ENCODE data around the gene DAPK1.
A peak's percentile ranks its signal among the peaks of the same experiment; 100 is the strongest.

The DAPK1 gene

GRCh38 chr9:87597710-87598443 is 100.2 kb downstream of the DAPK1 start:
- DNase-seq: no peak

DNA sequence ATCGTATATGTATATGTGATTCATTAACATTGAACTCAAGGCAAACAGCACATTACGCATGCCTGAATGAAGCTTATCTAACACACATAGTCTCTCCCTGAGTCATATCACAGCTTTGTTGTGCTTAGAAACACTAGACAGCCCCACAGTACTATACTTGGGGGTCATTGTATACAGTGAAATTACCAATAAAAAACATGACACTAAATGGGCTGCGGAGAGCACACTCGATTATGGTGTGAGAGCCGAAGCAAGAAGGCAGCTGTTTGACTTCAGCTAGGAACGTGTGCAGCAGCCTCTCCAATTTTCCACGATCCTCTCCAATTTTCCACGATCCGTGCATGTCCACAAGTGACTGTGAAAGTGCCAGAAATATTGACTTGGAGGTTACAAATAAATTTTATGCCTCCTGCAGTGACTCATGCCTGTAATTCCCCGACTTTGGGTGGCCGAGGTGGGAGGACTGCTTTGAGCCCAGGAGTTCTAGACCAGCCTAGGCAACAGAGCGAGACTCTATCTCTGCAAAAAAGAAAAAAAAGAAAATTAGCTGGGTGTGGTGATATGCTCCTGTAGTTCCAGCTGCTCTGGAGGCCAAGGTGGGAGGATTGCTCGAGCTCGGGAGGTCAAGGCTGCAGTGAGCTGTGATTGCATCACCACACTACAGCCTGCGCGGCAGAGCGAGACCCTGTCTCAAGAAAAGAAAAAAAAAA is 102.4 kb downstream of the DAPK1 start:
- no peak for DNase-seq

DNA sequence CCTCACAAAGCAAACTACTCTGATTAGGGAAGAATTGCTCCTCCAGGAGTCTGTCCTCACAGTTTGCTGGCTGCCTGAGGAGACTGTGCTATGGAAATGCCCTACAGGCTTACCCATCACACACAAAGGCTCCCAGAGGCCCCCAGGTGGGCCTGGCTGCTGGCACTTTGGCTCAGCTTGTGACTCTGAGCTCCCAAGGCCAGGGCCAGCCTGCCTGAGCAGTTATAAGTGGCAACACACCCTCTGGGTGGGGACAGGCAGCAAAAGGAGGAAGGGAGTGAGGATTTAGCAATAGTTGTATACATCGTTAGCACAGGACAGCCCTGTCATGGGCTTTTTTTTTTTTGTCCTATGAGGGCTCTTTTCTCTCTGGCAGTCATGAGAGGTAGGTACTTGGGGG is 103.5 kb downstream of the DAPK1 start:
- DNase-seq: no peak

DNA sequence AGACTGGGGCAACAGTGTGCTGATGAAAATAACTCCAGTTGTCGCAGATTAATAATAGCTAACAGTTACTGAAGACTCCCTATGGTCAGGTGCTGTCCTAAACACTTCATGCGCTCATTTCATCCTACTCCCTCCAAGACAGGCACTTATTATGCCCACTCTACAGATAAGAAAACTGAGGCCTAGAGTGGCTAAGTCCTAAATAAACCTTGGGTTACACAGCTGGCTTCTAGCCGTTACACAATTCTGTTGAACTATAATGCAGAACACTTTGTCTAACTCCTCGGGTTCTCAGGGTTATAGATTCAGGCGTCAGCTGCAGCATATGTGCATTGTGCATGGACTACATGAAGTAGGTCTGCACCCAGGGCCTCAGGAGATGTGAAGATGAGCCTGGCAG is 103.9 kb downstream of the DAPK1 start:
- DNase-seq: no peak

DNA sequence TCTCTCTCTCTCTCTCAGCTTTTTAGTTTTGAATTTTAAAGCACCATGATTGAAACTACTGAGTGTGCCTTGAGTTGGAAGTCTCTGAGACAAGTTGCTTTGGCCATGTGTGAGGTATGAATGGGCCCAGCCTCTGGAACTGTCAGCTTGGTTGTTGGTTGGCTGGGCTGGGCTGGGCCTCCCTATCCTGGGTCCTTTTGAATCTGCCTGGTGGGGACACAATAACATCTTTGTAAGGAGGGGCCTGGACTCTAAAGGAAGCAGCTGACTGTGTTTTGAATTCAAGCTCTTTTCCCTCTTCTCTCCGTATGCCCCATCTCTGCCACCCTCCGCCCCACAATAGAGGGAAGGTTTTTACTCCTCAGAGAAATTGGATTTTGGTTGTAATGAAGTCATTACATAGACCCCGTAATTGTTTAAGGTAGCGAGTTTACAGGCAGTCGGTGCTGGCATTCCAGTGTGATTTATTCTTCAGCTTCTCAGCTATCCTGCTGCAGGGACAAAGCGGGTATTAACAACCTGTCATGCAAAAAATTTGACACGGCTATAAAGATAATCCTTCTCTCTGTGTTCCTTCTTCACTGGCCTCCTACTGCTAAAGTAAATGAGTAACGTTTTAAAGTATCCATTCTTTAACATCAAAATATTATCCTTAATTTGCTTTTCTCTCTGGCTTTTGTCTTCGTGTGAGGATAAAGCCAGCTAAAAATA is 105.4 kb downstream of the DAPK1 start:
- DNase-seq: no peak

DNA sequence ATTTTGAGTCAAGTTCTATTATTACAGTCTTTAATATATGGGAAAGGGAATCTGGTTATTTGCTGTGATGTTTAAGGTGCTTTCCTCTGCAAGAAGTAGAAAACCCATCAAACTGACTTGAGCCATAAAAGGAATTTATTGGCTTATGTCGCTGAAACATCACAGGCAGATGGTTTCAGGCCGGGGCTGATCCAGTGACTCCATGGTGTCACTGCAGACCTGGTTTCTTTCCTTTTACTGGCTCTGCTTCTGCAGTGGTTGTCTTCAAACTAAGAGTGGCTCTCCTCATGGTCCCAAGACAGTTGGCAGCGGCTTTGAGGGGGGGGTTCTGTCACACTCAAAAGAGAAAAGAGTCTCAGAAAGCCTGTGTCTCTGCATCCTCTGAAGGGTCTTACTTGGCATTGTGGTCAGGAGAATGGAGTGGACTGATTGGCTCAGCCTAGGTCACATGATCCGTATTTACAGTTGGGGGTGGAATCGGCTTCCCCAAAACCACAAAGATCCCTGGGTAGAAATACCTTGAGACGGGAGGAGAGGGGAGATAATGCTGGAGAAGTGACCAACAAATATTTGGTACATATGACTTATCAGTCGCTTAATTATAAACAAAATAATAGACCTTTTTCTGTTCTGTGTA is 106.3 kb downstream of the DAPK1 start:
- DNase-seq: no peak

DNA sequence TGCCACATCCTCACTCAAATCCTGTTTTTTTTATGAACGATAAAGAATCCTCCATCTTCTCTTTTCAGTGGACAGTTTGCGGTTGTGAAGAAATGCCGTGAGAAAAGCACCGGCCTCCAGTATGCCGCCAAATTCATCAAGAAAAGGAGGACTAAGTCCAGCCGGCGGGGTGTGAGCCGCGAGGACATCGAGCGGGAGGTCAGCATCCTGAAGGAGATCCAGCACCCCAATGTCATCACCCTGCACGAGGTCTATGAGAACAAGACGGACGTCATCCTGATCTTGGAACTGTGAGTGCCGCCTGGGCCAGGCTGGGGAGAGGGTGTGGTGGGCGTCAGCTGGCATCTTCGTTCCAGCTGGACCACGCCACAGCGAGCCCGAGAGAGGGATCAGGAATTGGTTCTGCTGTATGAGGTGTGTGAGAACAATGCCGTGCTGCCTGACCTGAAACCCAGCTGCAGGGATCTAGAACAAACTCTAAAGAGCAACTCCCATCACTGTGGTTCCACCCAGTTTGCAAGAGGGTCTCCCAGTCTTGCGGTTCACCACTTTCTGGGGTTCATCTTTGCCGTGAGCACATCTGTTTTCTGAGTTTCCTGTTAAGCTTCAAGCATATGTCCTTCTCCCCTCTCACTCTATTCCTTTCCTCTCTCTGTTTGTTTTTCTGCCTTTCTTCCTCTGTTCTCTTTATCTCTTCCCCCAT is 107.4 kb downstream of the DAPK1 start:
- no peak for DNase-seq

DNA sequence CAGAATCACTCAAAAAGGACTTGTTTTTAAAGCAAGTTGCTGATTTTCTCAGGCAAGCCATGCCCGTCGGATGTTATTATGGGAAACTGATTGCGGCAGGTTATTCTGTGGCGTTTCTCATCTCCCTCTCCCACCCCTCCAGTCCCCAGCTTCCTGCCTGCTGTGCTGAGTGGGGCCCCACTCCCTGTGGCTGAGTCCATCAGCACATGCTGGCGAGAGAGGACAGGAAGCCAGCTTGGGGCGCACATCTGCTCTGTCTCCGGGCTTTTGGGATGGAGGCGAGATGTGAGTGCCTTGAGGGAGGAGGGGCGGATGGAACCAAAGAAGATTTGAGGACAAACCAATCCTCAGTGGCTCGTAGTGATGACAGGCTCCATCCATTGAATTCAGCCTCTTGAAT is 108.0 kb downstream of the DAPK1 start:
- peak in 1 of 2 donors; percentile 2 for DNase-seq

DNA sequence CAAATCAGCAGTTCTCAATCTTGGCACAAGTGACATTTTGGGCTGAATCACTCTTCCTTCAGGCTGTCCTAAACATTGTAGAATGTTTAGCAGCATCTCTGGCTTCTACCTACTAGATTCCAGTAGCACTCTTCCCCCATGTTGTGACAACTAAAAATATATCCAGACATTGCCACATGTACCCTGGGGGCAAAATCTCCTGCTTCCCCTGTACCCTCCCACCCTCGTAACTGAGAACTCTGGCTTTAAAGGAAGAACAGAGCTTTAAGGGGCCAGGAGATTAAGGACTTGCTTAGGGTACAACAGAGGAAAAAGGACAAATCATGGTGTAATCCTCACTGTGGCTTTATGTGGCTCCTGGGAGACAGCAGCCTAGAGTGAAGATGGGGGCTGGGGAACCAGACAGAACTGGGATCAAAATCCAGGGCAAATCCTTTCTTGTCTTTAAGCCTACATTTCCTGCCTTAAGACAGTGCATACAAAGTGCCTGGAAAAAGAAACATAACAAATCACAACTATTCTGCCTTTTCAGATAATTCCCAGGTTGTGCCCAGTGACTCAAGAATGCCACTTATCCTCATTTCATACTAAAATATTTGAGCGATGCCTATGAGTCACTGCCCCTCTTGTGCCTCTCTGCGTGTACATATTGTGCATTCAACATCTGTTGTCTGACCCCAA is 109.3 kb downstream of the DAPK1 start:
- DNase-seq: no peak

GRCh38 chr9:87607859-87608258 is 110.2 kb downstream of the DAPK1 start:
- no peak for DNase-seq

DNA sequence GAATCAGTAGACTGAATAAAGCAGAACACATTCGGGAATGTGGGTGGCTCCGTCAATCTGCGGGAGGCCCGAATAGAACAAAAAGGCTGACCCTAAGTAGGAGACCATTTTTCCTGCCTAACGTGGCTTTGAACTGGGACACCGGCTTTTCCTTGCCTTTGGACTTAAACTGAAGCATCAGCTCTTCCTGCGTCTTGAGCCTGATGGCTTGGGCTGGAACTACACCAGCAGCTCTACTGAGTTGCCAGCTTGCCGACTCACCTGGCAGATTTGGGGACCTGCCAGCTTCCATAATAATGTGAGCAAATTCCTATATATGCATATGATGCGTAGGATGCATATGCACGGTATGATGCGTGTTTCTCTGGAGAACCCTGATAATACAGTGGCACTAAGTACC is 111.3 kb downstream of the DAPK1 start:
- no peak for DNase-seq

DNA sequence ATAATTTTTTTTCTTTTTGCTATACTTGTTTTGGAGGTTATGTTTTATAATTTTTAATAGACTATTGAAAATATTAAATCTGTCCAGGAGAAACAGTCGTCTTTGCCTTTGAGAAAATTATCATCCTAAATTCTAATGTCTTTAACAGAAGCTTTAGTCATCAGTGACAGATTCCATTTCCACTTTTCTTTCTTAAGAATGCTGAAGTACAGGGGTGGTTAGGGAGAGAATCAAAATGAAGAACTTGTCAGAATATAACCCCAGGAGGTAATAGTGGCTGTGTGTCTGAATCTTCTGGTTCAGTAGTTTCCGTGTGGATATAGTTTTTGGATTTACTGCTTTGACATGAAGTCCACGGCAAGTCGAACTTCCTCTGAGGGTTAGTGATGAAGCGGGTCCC is 111.8 kb downstream of the DAPK1 start:
- DNase-seq: no peak

GRCh38 chr9:87610200-87611155 is 112.8 kb downstream of the DAPK1 start:
- DNase-seq: no peak

GRCh38 chr9:87611776-87612175 is 114.1 kb downstream of the DAPK1 start:
- DNase-seq: no peak

GRCh38 chr9:87612536-87612935 is 114.9 kb downstream of the DAPK1 start:
- DNase-seq: no peak

GRCh38 chr9:87613265-87614111 is 115.8 kb downstream of the DAPK1 start:
- DNase-seq: no peak

GRCh38 chr9:87614397-87614796 is 116.7 kb downstream of the DAPK1 start:
- DNase-seq: no peak

DNA sequence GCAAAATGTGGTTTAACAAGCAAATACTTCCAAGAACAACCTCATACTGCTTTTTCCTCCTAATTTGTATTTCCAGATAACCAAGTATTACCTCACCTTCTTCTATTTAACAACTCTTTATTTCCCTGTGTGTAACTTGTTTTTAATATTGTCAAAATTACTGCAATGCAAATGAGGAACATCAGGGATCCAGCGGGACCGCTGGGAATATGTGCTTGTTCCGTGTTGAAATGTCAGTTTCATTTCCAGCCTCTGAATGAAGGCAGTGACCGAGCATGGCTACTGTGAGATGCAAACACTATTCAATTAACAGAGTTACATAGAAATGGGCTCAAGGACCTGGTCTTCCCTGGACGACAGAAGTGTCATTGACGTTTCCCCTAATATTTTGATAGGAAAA is 117.5 kb downstream of the DAPK1 start:
- no peak for DNase-seq

DNA sequence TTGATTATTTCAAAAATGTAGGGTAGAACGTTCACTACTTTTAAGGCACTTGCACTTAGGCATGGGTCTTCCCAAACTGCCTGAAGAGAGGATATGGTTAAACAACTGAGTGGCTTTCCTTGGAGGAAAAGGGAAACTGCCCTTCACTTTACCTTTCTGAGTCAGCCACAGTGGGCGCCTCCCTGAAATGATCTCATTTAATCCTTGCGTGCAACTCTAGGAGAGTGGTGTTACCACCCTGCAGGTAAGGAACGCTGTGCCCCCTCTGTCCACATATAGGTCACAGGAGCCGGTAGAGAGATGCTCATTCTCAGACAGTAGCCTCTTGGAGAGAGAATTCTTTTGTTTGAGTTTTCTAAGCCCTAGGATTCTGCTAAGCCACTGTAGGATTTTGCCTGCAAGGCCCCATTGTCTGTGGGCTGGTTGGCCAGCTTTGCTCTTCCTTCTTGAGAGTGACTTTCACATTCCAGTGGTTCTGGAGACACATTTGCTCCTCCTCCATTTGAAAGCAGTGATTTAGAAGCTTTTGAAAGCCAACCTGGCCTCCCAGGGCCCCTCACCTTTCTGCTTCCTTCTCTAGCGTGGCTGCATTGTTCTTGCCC is 118.0 kb downstream of the DAPK1 start:
- no peak for DNase-seq

GRCh38 chr9:87618226-87618625 is 120.6 kb downstream of the DAPK1 start:
- no peak for DNase-seq

Data from stimulated activated CD4-positive, alpha-beta T cell treated with anti-CD3 and anti-CD28 coated beads, Interleukin-2, amount 100 ng/mL, for 24 hours (primary cell).